Stimulated activated CD8-positive, alpha-beta memory T cell treated with anti-CD3 and anti-CD28 coated beads, Interleukin-7, amount 100 ng/mL, for 1 hour (primary cell): ENCODE data around the gene DAO.

Experiments used
- DNase-seq, 2 donors: peaks; one replicate each; pipeline ENCODE4 v3.0.0-alpha.2; 2020; ENCODE audit warnings: low read depth in 2 of 2

The DAO gene

GRCh38 chr12:108875682-108876361 lies 4.1 kb upstream of the DAO start:
- no peak for DNase-seq

GRCh38 chr12:108876550-108876949 lies 3.3 kb upstream of the DAO start:
- DNase-seq, result no peak

- DNase-seq, result no peak
Observed at GRCh38 chr12:108881953-108882352, 2.1 kb downstream of the DAO start.

GRCh38 chr12:108884116-108885012 lies 4.5 kb downstream of the DAO start:
- peak; percentile 17 to 33 for DNase-seq

GRCh38 chr12:108886873-108887629 lies 7.2 kb downstream of the DAO start:
- no peak for DNase-seq

- DNase-seq, result no peak
Observed at GRCh38 chr12:108888031-108888430, 8.1 kb downstream of the DAO start.

GRCh38 chr12:108890208-108890607 lies 10.3 kb downstream of the DAO start:
- no peak for DNase-seq

GRCh38 chr12:108895220-108895802 lies 15.4 kb downstream of the DAO start:
- DNase-seq, result no peak

- DNase-seq, result no peak
Observed at GRCh38 chr12:108896336-108896735, 16.4 kb downstream of the DAO start.

GRCh38 chr12:108896817-108897216 lies 16.9 kb downstream of the DAO start:
- DNase-seq, result no peak

GRCh38 chr12:108899145-108899544 lies 19.3 kb downstream of the DAO start:
- no peak for DNase-seq

GRCh38 chr12:108905725-108906124 lies 25.8 kb downstream of the DAO start:
- no peak for DNase-seq

GRCh38 chr12:108906971-108907370 lies 27.1 kb downstream of the DAO start:
- no peak for DNase-seq

GRCh38 chr12:108907839-108908351 lies 28.0 kb downstream of the DAO start:
- DNase-seq, result no peak

GRCh38 chr12:108910336-108910735 lies 30.4 kb downstream of the DAO start:
- no peak for DNase-seq

GRCh38 chr12:108911915-108912314 lies 32.0 kb downstream of the DAO start:
- no peak for DNase-seq

- no peak for DNase-seq
Observed at GRCh38 chr12:108912361-108912760, 32.5 kb downstream of the DAO start.

GRCh38 chr12:108914121-108914531 lies 34.2 kb downstream of the DAO start:
- DNase-seq, result no peak

GRCh38 chr12:108915632-108916133 lies 35.8 kb downstream of the DAO start:
- no peak for DNase-seq

- no peak for DNase-seq
Observed at GRCh38 chr12:108916336-108916735, 36.4 kb downstream of the DAO start.

- DNase-seq, result no peak
Observed at GRCh38 chr12:108918206-108918605, 38.3 kb downstream of the DAO start.
